Heart left ventricle (tissue), 13 donors: ENCODE data around the gene HEBP2.

Experiments used
- POLR2A ChIP-seq, 2 donors: fragments of 450-650 bp; IDR thresholded peaks; one replicate each; pipeline ENCODE4 v1.6.1; 2017; ENCODE audit warnings: antibody characterized with exemption in 2 of 2, mild to moderate bottlenecking in 2 of 2, moderate library complexity in 2 of 2
- TF ChIP-seq, protein P1 (sequence below), 12 donors: fragments of 200-600 bp; sonication (generic) in 4 of 12; IDR thresholded peaks; one replicate each; pipeline versions ENCODE4 v1.5.0 to v1.8.0; 2018 to 2022; ENCODE audit warnings: antibody characterized with exemption in 12 of 12, mild to moderate bottlenecking in 5 of 12
- donor health status: ischemic (EF 13 %, LVEDD 7.1; RV severe dilation, severe dysfunction).
- donor health status: DM: no; HTN: yes; CAD: no.
- donor health status: DM: no; HTN: no; CAD: no.
- donor health status: ischemic (EF 25% LVEDD 6.9; RV normal size, moderate dysfunction).
- donor health status: ischemic (EF 25% LVEDD 5.7; RV mildly dilated, moderate dysfunction).
- donor health status: ischemic (EF 35%, LVEDD 5.7; RV mildly dilated, moderate dysfunction).
- donor health status: nonischemic (EF 11% LVEDD 7.7; RV severe dilation, severe dysfunction).
- donor health status: DM: yes; HTN: yes; CAD: no.
- donor health status: PGD.
- donor health status: ischemic (EF 29% LVEDD 5.4; RV normal size, mild dysfunction).
- donor health status: nonischemic (EF 23%, LVEDD 6.1; RV moderate dilation, normal function).

DNA sequence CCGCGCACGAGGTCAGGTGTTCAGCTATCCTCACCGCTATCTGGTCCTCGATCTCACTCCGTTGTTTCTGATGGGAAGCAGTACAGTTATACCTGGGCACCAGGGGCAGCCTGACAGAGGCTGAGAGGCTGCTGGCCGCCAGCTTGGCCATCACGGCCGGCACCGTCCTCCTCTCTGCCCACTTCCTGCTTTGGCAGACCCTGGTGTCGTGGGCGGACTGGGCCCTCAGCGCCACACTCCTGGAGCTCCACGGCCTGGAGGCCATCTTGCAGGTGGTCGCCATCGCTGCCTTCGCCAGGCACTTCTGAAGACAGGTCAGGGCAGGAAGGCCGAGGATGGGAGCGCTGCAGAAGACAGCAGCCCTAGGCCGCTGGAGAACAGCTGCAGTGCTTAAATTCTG is 60.1 kb downstream of the HEBP2 start:
- TF ChIP-seq, protein P1, sequence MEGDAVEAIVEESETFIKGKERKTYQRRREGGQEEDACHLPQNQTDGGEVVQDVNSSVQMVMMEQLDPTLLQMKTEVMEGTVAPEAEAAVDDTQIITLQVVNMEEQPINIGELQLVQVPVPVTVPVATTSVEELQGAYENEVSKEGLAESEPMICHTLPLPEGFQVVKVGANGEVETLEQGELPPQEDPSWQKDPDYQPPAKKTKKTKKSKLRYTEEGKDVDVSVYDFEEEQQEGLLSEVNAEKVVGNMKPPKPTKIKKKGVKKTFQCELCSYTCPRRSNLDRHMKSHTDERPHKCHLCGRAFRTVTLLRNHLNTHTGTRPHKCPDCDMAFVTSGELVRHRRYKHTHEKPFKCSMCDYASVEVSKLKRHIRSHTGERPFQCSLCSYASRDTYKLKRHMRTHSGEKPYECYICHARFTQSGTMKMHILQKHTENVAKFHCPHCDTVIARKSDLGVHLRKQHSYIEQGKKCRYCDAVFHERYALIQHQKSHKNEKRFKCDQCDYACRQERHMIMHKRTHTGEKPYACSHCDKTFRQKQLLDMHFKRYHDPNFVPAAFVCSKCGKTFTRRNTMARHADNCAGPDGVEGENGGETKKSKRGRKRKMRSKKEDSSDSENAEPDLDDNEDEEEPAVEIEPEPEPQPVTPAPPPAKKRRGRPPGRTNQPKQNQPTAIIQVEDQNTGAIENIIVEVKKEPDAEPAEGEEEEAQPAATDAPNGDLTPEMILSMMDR (IDR thresholded peaks at IDR 0.05), result no peak
- no peak for TF ChIP-seq POLR2A (IDR thresholded peaks at IDR 0.05)
